Neural progenitor cell (in vitro differentiated cells): ENCODE measurements around the gene SLCO3A1.

Experiments used
- CTCF ChIP-seq: fragments of 200-600 bp; sonication (generic); IDR thresholded peaks from 2 replicates; pipeline ENCODE4 v1.5.1; 2017; ENCODE audit warnings: antibody characterized with exemption, mild to moderate bottlenecking
- EZH2 ChIP-seq: fragments of 200-600 bp; sonication (generic); IDR thresholded peaks from 2 replicates; pipeline ENCODE4 v1.6.1; 2017; ENCODE audit warnings: antibody characterized with exemption, mild to moderate bottlenecking, moderate library complexity

- no peak for TF ChIP-seq EZH2
- TF ChIP-seq CTCF, result no peak
These were observed 56.1 kb downstream of the SLCO3A1 start for GRCh38 chr15:91909574-91909973.
